ENCODE data around the gene CCL20. TPM values are rescaled to one million over a fixed set of nuclear protein-coding genes. Genes with fewer than 3 reads are reported as not detected.

The CCL20 gene
- total and polyA plus RNA-seq, 2 of the 13 experiments (the other 11 are each of a cell fraction or from before 2014, with no cell fraction given), result 223 to 903 TPM

- TF ChIP-seq ZFAT (CRISPR knock-in tag; conservative IDR thresholded peaks at IDR 0.05), result no peak
- peak; percentile 19; the same call in 1 of the 2 replicates for TF ChIP-seq SMAD1 (CRISPR knock-in tag; IDR thresholded peaks at IDR 0.05; ENCODE audit: borderline replicate concordance, low read depth)
- TF ChIP-seq, protein P1, sequence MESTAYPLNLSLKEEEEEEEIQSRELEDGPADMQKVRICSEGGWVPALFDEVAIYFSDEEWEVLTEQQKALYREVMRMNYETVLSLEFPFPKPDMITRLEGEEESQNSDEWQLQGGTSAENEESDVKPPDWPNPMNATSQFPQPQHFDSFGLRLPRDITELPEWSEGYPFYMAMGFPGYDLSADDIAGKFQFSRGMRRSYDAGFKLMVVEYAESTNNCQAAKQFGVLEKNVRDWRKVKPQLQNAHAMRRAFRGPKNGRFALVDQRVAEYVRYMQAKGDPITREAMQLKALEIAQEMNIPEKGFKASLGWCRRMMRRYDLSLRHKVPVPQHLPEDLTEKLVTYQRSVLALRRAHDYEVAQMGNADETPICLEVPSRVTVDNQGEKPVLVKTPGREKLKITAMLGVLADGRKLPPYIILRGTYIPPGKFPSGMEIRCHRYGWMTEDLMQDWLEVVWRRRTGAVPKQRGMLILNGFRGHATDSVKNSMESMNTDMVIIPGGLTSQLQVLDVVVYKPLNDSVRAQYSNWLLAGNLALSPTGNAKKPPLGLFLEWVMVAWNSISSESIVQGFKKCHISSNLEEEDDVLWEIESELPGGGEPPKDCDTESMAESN (CRISPR knock-in tag; conservative IDR thresholded peaks at IDR 0.05), result peak; percentile 86
- TF ChIP-seq ZNF83 (CRISPR knock-in tag; IDR thresholded peaks at IDR 0.05; ENCODE audit: borderline replicate concordance), result no peak
- peak; percentile 99 for TF ChIP-seq NFIC (IDR thresholded peaks at IDR 0.05; ENCODE audit: low read length)
- peak; percentile 83; the same call in 1 of the 2 replicates for TF ChIP-seq MEIS1 (CRISPR knock-in tag; IDR thresholded peaks at IDR 0.05; ENCODE audit: borderline replicate concordance)
- TF ChIP-seq, protein P2, sequence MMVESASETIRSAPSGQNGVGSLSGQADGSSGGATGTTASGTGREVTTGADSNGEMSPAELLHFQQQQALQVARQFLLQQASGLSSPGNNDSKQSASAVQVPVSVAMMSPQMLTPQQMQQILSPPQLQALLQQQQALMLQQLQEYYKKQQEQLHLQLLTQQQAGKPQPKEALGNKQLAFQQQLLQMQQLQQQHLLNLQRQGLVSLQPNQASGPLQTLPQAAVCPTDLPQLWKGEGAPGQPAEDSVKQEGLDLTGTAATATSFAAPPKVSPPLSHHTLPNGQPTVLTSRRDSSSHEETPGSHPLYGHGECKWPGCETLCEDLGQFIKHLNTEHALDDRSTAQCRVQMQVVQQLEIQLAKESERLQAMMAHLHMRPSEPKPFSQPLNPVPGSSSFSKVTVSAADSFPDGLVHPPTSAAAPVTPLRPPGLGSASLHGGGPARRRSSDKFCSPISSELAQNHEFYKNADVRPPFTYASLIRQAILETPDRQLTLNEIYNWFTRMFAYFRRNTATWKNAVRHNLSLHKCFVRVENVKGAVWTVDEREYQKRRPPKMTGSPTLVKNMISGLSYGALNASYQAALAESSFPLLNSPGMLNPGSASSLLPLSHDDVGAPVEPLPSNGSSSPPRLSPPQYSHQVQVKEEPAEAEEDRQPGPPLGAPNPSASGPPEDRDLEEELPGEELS (CRISPR knock-in tag; IDR thresholded peaks at IDR 0.05), result peak; percentile 96
- peak; percentile 89 for TF ChIP-seq MAX (IDR thresholded peaks at IDR 0.05)
- peak; percentile 3 for TF ChIP-seq ZFP36 (IDR thresholded peaks at IDR 0.05; ENCODE audit: borderline replicate concordance, low read depth, low read length, partially characterized antibody)
- peak; percentile 51; the same call in 1 of the 2 replicates for TF ChIP-seq SIX4 (CRISPR knock-in tag; IDR thresholded peaks at IDR 0.05)
- TF ChIP-seq SMARCE1 (IDR thresholded peaks at IDR 0.05; ENCODE audit: borderline replicate concordance), result no peak
- TF ChIP-seq SNRNP70 (IDR thresholded peaks at IDR 0.05; ENCODE audit: low read depth, low read length), result no peak
- TF ChIP-seq ATRX (CRISPR knock-in tag; IDR thresholded peaks at IDR 0.05; ENCODE audit: borderline replicate concordance), result no peak
- no peak for TF ChIP-seq ZNF280B (CRISPR knock-in tag; IDR thresholded peaks at IDR 0.05; ENCODE audit: borderline replicate concordance)
- 0 out of 2 replicates have a peak, but pooled peaks have one; percentile 21 for TF ChIP-seq ZFP90 (CRISPR knock-in tag; IDR thresholded peaks at IDR 0.05; ENCODE audit: borderline replicate concordance)
- no peak for TF ChIP-seq ZNF496 (CRISPR knock-in tag; IDR thresholded peaks at IDR 0.05; ENCODE audit: insufficient replicate concordance)
- TF ChIP-seq, protein P3, sequence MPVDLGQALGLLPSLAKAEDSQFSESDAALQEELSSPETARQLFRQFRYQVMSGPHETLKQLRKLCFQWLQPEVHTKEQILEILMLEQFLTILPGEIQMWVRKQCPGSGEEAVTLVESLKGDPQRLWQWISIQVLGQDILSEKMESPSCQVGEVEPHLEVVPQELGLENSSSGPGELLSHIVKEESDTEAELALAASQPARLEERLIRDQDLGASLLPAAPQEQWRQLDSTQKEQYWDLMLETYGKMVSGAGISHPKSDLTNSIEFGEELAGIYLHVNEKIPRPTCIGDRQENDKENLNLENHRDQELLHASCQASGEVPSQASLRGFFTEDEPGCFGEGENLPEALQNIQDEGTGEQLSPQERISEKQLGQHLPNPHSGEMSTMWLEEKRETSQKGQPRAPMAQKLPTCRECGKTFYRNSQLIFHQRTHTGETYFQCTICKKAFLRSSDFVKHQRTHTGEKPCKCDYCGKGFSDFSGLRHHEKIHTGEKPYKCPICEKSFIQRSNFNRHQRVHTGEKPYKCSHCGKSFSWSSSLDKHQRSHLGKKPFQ (CRISPR knock-in tag; IDR thresholded peaks at IDR 0.05; ENCODE audit: insufficient replicate concordance), result peak; percentile 0
These were observed at the start of gene CCL20 (continued) for GRCh38 chr2:227813562-227814353.
